Choroid plexus epithelial cell (primary cell): ENCODE measurements around the gene MRPL37.
"Not testable (repeated sequence)": the region's sequence is repeated elsewhere in the genome, so short reads cannot be mapped to it uniquely, and the experiment has no call there.

Source experiments
- DNase-seq: peaks from one replicate; pipeline ENCODE4 v3.0.0-alpha.2; 2010; ENCODE audit warnings: low read depth
- H3K4me3 ChIP-seq: 2 replicates; pipeline ENCODE4 v1.5.1; 2011; ENCODE audit warnings: low read depth, mild to moderate bottlenecking, control low read depth, low read length, moderate library complexity
- TF ChIP-seq, protein P1 (sequence below): conservative IDR thresholded peaks from 2 replicates; pipeline ENCODE4 v1.5.1; 2011; ENCODE audit warnings: low read depth, mild to moderate bottlenecking, control low read depth, inconsistent platforms, low read length, moderate library complexity

The MRPL37 gene

GRCh38 chr1:54200519-54200997 is 591 bp downstream of the MRPL37 start:
- TF ChIP-seq, protein P1, sequence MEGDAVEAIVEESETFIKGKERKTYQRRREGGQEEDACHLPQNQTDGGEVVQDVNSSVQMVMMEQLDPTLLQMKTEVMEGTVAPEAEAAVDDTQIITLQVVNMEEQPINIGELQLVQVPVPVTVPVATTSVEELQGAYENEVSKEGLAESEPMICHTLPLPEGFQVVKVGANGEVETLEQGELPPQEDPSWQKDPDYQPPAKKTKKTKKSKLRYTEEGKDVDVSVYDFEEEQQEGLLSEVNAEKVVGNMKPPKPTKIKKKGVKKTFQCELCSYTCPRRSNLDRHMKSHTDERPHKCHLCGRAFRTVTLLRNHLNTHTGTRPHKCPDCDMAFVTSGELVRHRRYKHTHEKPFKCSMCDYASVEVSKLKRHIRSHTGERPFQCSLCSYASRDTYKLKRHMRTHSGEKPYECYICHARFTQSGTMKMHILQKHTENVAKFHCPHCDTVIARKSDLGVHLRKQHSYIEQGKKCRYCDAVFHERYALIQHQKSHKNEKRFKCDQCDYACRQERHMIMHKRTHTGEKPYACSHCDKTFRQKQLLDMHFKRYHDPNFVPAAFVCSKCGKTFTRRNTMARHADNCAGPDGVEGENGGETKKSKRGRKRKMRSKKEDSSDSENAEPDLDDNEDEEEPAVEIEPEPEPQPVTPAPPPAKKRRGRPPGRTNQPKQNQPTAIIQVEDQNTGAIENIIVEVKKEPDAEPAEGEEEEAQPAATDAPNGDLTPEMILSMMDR = no peak
- no peak for DNase-seq
- H3K4me3 ChIP-seq = peak overlapping the region; percentile 98

DNA sequence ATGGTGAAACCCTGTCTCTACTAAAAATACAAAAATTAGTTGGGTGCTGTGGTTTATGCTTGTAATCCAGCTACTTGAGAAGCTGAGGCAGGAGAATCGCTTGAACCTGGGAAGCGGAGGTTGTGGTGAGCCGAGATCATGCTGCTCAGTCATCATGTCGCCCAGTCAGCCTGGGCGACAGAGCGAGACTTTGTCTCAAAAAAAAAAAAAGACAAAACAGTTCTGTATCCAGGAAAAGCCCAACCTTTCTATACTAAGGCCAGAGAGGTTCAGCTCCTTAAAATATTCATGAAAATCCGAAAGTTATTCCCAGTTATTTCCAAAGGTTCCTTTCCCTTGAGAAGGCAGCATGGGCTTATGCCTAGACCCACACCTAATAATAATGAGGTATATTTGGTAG is 4.2 kb downstream of the MRPL37 start:
- TF ChIP-seq, protein P1 = no peak
- no peak overlapping the region for H3K4me3 ChIP-seq
- no peak for DNase-seq

DNA sequence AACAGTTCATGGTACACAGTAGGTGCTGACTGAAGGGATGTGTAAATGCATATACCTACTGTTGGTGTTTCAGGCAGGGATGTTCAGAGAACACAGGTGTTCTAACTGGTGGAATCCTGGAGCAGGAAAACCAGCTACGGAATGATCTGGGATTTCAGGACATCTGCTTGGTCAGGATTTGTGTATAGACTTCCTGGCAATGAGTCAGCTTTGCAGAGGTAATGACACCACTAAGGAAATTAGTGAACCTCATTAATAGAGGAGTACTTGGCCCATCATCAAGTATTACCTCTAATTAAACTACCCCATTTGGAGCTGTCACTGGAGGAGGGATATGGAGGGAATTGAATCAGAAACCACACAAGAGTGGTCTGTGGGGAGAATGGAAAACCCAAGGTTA is 7.3 kb downstream of the MRPL37 start:
- H3K4me3 ChIP-seq = no peak overlapping the region
- TF ChIP-seq, protein P1 = no peak
- DNase-seq = no peak

DNA sequence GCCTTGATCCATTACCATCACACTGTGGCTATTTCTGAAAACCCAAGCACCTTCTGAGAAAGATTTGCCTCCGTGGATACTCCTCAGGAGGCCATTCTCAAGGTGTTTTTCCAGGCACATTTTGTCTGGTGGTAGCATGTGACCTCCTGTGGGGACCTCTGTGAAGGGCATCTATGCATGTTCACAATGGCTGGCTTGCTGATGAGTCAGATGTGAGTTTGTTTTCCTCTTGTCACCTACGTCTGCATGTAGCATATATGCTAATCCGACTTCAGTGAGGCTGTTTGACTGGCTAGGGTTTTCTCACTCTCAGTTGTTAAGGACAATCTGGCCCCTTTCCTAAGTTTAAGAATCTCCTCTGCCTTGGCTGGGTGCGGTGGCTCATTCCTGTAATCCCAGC is 7.9 kb downstream of the MRPL37 start:
- DNase-seq = peak; percentile 8
- not testable (repeated sequence) for H3K4me3 ChIP-seq

- DNase-seq = no peak
- H3K4me3 ChIP-seq = no peak overlapping the region
- TF ChIP-seq, protein P1 = no peak
These were observed 12.9 kb downstream of the MRPL37 start for GRCh38 chr1:54212872-54213271.

DNA sequence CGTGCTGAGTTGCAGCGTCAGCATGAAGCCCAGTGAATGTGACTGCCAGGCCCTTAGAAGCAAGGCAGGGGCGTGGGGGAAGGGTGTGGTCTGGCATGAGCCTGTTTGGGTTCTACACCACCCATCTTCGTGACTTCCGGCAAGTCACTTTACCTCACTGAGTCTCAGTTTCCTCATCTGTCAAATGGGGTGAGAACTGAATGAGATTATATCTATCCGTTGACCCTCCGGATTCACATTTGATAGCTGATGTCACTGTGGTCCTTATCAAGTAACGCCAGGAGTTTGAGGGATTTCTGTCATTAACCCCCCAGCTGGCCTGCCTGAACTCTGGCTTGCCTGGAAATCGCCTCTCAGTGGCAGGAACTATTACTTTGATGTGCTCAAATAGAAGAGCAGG is 15.6 kb downstream of the MRPL37 start:
- H3K4me3 ChIP-seq = no peak overlapping the region
- DNase-seq = no peak
- TF ChIP-seq, protein P1 = no peak

DNA sequence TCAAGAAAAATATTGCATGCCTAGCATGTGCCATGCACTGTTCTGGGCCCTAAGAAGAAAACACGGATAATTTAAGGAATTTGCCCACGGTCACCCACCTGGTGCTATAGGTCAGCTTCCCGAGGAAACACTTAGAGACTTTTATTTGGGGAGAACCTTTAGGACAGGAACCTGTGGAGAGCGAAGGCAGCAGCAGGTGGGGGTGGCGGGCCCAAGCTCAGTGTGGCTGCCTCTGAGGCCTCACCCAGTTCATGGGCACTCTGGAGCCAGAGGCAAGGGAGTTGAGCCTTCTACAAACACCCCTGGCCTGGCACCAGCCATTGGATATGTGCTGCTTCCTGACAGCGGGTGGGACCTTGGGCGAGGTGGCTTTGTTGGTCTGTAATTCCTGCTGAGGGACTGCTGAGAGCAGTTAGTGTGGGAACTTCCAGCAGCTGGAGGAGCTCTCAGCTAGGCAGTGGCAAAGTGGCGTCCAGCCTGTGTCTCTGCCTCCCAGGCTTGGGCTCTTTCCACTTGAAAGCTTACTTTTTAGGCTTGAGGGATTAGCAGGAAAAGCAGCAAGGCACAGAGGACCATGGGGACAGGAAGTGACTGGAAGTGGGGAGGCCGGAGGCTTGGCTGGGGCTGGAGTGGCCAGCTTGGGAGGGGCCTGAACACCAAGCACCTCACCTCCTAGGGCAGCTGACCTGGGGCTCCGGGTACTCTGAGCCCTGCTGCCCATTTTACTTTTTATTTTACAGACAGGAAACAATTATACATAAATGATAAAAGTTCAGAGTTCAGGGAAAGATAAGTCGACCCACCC is 19.1 kb downstream of the MRPL37 start:
- DNase-seq = peak; percentile 39
- TF ChIP-seq, protein P1 = peak; percentile 34
- no peak overlapping the region for H3K4me3 ChIP-seq
